ENCODE data around the gene CACNA2D3. TPM values are rescaled to one million over a fixed set of nuclear protein-coding genes. Genes with fewer than 3 reads are reported as not detected.

Gene CACNA2D3
- total RNA-seq, 1 donor from 2014 or later = 0.29 TPM

DNA sequence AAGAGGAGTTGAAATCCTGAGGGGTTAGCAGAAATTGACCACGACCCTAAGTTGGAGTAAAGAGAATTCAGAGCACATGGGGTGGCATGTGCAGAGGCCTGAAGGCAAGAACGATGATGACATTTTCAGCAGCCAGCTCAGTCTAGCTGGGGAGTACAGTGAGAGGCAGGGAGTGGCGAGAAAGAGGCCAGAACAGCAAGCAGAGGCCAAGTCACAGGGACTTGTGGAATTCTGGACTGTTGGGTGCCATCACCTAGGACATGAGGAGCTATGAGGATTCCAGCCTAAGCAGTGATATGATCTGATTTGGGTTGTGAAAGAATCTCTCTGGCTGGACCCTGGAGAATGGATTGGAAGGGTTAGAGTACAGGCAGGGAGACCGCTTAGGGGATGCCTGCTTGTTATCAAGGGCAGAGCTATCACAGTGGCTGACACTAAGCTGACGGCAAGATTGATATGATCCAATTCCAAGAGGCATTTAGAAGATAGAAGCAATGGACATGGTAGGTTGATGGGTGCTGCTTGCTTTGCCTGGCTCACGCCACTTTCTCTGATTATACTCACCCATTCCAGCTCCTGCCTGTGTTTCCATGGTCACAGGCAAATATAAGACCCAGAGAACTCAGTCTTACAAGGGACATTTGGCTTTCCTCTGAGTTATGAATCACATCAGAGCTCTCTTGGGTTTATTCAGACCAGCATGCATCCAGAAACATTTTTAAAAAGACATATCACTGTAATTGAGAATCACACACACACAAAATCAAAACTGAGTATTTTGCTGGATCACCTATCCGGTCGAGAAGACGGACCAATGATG is 739.1 kb downstream of the CACNA2D3 start:
- peaks cover 3% of the 10 kb centered on the region for H3K4me1 Mint-ChIP-seq (ENCODE audit: low read depth)
- no peak overlapping the region for H3K4me3 Mint-ChIP-seq (ENCODE audit: low read depth)
- TF ChIP-seq, protein P1, sequence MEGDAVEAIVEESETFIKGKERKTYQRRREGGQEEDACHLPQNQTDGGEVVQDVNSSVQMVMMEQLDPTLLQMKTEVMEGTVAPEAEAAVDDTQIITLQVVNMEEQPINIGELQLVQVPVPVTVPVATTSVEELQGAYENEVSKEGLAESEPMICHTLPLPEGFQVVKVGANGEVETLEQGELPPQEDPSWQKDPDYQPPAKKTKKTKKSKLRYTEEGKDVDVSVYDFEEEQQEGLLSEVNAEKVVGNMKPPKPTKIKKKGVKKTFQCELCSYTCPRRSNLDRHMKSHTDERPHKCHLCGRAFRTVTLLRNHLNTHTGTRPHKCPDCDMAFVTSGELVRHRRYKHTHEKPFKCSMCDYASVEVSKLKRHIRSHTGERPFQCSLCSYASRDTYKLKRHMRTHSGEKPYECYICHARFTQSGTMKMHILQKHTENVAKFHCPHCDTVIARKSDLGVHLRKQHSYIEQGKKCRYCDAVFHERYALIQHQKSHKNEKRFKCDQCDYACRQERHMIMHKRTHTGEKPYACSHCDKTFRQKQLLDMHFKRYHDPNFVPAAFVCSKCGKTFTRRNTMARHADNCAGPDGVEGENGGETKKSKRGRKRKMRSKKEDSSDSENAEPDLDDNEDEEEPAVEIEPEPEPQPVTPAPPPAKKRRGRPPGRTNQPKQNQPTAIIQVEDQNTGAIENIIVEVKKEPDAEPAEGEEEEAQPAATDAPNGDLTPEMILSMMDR (IDR thresholded peaks at IDR 0.05; ENCODE audit: unreplicated experiment) = no peak
- H3K9me3 Mint-ChIP-seq (ENCODE audit: low read depth) = no peaks in the 10 kb centered on the region
- no peak for DNase-seq (ENCODE audit: low spot score, unreplicated experiment)
- no peak overlapping the region for H3K27ac Mint-ChIP-seq
- H3K36me3 Mint-ChIP-seq (ENCODE audit: insufficient read depth) = no peaks in the 10 kb centered on the region
- peaks cover 16% of the 10 kb centered on the region for H3K27me3 Mint-ChIP-seq

DNA sequence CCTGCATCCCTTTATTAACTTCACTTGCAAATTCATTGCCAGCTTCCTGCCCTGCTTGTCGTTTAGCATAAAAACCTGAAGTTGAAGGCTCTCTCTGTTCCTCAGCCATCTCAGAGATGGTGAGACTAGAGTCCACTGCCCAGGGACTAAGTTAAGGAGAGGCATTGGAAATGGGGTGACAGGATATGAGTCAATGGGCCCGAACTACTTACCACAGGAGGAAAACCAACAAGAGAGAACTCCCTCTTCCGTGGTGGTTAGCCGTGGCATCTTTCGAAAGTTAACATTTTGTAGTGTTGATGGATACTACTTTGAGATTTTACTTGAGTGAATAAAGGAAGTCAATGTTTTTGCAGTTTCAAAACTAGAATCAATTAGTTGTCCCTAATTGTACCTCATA is 740.2 kb downstream of the CACNA2D3 start:
- H3K36me3 Mint-ChIP-seq (ENCODE audit: insufficient read depth) = no peaks in the 10 kb centered on the region
- peaks cover 3% of the 10 kb centered on the region for H3K4me1 Mint-ChIP-seq (ENCODE audit: low read depth)
- TF ChIP-seq, protein P1 (IDR thresholded peaks at IDR 0.05; ENCODE audit: unreplicated experiment) = no peak
- H3K27ac Mint-ChIP-seq = no peak overlapping the region
- H3K27me3 Mint-ChIP-seq = peaks cover 15% of the 10 kb centered on the region
- no peak overlapping the region for H3K4me3 Mint-ChIP-seq (ENCODE audit: low read depth)
- H3K9me3 Mint-ChIP-seq (ENCODE audit: low read depth) = no peaks in the 10 kb centered on the region
- DNase-seq (ENCODE audit: low spot score, unreplicated experiment) = no peak

DNA sequence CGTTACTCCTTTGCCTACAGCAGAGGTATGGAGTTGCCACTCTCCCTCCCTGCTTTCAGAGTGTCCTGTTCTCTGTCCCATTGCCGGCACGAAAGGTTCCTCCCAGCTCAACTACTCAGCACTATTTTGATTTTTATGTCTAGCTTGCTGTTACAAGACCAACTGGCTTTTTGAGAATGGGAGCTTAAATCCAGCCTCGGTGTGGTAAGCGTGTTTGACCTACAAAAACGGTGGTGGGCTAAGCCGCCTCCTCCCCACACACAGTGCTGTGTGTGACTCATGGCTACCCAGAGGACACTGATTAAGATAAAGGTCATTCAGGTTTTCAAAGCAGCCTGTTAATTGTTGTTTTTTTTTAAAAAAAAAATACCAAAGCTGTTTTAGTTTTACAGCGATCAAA is 741.0 kb downstream of the CACNA2D3 start:
- Mint-ChIP-seq H3K4me3 (ENCODE audit: low read depth) (no peak overlapping the region), H3K4me1 (ENCODE audit: low read depth) (no peaks in the 10 kb centered on the region), H3K27ac (no peak overlapping the region), H3K36me3 (ENCODE audit: insufficient read depth) (no peaks in the 10 kb centered on the region), H3K27me3 (peaks cover 14% of the 10 kb centered on the region), H3K9me3 (ENCODE audit: low read depth) (no peaks in the 10 kb centered on the region)
- no peak for DNase-seq (ENCODE audit: low spot score, unreplicated experiment)
- TF ChIP-seq, protein P1 (IDR thresholded peaks at IDR 0.05; ENCODE audit: unreplicated experiment) = no peak

DNA sequence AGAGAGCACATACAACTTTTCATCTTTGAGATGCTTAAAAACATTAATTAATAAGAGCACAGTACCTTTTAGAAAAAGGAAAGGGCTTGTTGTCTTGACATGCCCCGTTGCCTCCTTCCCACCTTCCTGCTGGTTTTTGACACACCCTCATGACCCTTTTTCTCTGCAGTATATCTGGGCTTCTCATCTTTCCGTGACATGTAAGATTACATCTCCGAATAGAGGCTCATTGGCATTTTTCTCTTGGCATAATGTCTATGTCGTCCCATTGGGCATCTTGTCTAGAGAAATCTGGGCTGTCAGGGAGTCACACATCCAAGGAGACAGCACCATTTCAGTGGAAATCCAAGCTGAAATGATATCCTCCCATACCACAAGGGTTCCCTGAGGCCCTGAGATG is 741.4 kb downstream of the CACNA2D3 start:
- no peak for DNase-seq (ENCODE audit: low spot score, unreplicated experiment)
- no peaks in the 10 kb centered on the region for H3K36me3 Mint-ChIP-seq (ENCODE audit: insufficient read depth)
- no peak overlapping the region for H3K27ac Mint-ChIP-seq
- TF ChIP-seq, protein P1 (IDR thresholded peaks at IDR 0.05; ENCODE audit: unreplicated experiment) = no peak
- H3K9me3 Mint-ChIP-seq (ENCODE audit: low read depth) = no peaks in the 10 kb centered on the region
- H3K4me3 Mint-ChIP-seq (ENCODE audit: low read depth) = no peak overlapping the region
- no peaks in the 10 kb centered on the region for H3K4me1 Mint-ChIP-seq (ENCODE audit: low read depth)
- peaks cover 12% of the 10 kb centered on the region for H3K27me3 Mint-ChIP-seq

DNA sequence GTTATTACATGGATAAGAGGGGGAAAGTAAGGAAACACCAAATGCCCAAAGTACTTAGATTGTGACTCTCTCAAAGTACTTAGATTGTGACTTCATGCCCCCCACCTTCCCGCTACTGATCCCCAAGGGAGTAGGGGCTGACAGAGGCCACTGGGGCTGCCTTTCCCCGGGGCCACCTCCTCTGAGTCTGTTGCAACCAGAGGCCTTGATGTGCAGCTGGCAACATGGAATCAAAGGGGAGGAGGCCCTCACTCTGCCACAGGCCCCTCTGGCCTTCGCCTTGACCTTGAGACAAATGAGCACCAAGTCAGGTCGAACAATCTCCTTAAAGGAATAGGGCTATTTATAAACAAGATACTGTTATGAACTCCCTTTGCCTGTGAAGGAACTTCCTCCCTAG is 743.0 kb downstream of the CACNA2D3 start:
- TF ChIP-seq, protein P1 (IDR thresholded peaks at IDR 0.05; ENCODE audit: unreplicated experiment) = no peak
- Mint-ChIP-seq H3K9me3 (ENCODE audit: low read depth) (no peaks in the 10 kb centered on the region), H3K36me3 (ENCODE audit: insufficient read depth) (no peaks in the 10 kb centered on the region), H3K4me3 (ENCODE audit: low read depth) (no peak overlapping the region), H3K27me3 (peaks cover 12% of the 10 kb centered on the region), H3K27ac (no peak overlapping the region), H3K4me1 (ENCODE audit: low read depth) (no peaks in the 10 kb centered on the region)
- DNase-seq (ENCODE audit: low spot score, unreplicated experiment) = no peak
